Measurements from ENCODE around the gene DOK5.
"Not testable (repeated sequence)": the region's sequence is repeated elsewhere in the genome, so short reads cannot be mapped to it uniquely, and the experiment has no call there.

DOK5 gene

DNA sequence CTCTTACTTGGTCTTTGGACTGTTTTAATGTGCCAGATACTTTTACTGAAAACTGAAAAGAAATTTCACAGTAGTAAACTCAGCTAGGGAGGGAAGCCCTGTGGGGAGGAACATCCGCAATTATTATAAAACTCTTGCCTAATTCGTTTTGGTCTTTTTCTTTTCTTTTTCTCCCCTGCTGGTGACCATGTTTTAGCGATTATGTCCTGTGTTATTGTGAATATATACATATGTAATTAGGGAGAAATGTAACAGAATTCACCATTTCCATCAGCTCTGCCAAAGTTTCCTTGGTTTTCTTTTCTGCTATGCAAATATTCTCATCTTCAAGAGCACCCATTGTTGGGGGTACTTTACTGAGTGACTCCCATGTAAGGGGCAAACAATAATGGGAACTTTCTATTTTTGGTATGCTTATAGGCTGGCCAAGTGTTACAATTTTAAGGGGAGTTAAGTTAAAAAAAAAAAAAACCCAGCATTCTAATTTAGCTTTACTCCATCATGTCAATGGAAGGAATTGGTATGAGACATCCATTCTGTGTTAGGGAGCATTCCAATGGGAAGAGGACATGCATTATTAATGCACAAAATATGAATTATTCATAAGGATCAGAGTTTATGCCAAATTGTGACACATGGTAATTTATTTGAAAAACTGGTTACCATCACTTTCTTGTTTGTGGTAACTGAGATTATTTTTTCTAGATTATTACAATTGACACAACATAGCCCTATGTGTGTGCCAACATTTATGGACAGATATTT, 2.0 kb downstream of the DOK5 start:
- no peak for TF ChIP-seq ZFX (IDR thresholded peaks at IDR 0.05)
- TF ChIP-seq, protein P1, sequence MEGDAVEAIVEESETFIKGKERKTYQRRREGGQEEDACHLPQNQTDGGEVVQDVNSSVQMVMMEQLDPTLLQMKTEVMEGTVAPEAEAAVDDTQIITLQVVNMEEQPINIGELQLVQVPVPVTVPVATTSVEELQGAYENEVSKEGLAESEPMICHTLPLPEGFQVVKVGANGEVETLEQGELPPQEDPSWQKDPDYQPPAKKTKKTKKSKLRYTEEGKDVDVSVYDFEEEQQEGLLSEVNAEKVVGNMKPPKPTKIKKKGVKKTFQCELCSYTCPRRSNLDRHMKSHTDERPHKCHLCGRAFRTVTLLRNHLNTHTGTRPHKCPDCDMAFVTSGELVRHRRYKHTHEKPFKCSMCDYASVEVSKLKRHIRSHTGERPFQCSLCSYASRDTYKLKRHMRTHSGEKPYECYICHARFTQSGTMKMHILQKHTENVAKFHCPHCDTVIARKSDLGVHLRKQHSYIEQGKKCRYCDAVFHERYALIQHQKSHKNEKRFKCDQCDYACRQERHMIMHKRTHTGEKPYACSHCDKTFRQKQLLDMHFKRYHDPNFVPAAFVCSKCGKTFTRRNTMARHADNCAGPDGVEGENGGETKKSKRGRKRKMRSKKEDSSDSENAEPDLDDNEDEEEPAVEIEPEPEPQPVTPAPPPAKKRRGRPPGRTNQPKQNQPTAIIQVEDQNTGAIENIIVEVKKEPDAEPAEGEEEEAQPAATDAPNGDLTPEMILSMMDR (conservative IDR thresholded peaks at IDR 0.05), result no peak
- no peak overlapping the region for H3K27ac ChIP-seq

DNA sequence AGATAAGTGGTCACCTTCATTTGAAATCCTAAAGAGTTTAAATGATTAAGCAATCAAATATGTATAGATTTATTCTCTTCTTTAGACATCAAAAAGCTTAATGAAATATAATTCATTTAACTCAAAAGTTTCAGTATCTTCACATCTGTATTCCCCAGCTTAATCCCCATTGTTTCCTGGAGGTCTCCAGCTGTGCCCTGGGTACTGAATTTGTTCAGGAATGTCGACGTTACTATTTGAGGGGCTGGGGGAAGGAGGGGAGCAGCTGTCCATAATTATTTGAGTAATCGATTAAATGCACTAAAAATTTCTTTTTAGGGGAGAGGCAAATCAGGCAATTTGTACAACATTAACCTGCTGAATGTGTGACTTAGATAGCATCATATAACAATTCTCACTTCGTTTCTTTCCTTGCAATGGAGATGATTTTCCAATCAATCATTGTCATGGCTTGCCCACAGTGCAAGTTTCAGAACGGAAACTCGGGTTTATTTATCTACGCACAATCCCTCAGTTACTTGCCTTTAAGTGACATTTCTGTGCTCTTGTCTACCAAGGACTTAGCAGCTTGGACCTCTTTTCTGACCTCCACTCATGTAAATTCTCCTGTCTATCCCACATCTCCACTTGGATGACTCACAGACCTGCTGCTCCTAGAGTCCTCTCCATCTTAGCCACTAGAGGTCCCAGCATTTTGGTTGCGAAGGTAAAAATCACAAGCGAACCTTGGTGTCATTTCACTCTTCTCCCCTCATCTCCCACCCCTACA, 3.9 kb downstream of the DOK5 start:
- TF ChIP-seq, protein P1 (conservative IDR thresholded peaks at IDR 0.05), result peak; percentile 55
- no peak for TF ChIP-seq ZFX (IDR thresholded peaks at IDR 0.05)
- H3K27ac ChIP-seq, result no peak overlapping the region

DNA sequence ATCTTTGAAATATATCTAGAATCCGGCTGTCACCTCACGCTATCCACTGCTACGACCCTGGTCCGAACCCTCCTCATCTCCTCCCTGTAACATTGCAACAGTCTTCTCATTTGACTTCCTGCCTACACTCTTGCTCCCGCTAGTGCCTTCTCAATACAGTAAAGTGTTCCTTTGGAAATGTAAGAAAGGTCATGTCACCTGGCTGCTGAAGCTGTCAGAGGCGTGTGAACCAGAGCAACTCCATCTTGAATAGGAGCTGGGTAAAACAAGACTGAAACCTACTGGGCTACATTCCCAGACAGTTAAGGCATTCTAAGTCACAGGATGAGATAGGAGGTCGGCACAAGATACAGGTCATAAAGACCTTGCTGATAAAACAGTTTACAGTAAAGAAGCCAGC, 4.5 kb downstream of the DOK5 start:
- TF ChIP-seq, protein P1 (conservative IDR thresholded peaks at IDR 0.05), result peak; percentile 36
- not testable (repeated sequence) for H3K27ac ChIP-seq

DNA sequence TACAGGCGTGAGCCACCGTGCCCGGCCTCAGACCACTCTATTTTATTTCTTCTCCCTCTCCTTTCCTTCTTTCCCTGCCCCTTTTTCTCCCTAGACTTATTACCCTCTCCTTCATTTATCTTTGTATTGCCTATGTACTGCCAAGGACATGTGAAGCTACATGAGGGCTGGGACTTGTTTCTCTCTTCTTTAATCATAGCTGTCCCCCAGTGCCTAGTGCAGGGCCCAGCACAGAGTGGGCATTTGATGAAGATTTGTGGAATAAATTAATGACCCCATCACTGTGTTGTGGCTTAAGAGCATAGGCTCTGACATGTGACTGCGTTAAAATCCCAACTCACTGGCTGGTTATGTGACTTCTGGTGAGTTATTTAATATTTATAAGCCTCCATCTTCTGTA, 6.0 kb downstream of the DOK5 start:
- TF ChIP-seq, protein P1 (conservative IDR thresholded peaks at IDR 0.05), result no peak
- no peak for TF ChIP-seq ZFX (IDR thresholded peaks at IDR 0.05)
- no peak overlapping the region for H3K27ac ChIP-seq

DNA sequence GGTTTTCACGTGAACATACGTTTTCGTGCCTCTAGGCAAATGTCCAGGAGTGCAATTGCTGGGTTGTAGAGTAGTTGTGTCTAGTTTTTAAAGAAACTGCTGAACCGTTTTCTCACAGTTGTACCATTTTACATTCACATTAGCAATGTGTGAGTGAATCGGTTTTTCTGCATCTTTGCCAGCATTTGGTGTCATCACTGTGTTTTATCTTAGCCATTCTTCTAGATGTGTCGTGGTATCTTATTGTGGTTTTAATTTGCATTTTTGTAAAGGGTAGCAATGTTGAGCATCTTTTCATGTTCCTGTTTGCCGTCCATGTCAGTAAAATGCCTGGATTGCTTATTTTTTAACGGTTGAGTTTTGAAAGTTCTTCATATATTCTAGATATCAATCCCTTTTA, 10.2 kb downstream of the DOK5 start:
- H3K27ac ChIP-seq, result no peak overlapping the region

DNA sequence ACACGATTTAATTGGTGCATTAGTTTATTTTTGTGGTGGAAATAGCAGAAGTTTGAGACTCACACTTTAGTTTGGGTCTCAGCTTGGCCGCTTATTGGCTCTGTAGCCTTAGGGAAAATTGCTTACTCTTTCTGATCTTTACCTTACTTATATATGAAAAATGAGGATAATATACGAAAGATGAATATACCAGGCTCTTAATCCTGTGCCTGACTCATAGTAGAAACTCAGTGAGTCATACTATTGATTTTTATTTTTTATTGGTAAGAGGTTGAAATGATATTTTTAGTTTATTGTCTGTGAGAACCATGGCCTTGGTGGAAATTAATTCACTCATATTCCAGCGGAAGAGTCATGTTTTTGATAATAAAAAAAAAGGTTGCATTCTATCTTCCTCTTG, 11.2 kb downstream of the DOK5 start:
- H3K27ac ChIP-seq, result no peak overlapping the region
- TF ChIP-seq, protein P1 (conservative IDR thresholded peaks at IDR 0.05), result no peak
- no peak for TF ChIP-seq ZFX (IDR thresholded peaks at IDR 0.05)

More for the DNA sequence above, 10.2 kb downstream of the DOK5 start:
- TF ChIP-seq, protein P1 (conservative IDR thresholded peaks at IDR 0.05), result no peak
- no peak for TF ChIP-seq ZFX (IDR thresholded peaks at IDR 0.05)

DNA sequence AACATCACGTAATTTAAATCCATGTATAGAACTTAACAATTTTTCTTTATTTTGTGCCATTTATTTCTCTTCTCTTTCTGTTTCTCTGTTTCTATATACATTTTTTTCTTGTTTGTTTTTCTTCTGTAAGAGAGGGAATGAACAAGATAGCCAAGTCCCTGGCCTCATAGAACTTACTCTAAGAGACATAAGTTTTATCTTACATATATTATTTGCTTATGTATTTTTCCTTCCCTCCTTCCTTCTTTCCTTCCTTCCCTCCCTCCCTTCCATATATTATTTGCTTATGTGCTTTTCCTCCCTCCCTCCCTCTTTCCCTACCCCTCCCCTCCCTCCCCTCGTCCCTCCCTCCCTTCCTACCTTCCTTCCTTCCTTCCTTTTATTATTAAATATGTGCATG, 13.0 kb downstream of the DOK5 start:
- H3K27ac ChIP-seq, result no peak overlapping the region
- TF ChIP-seq, protein P1 (conservative IDR thresholded peaks at IDR 0.05), result no peak
- no peak for TF ChIP-seq ZFX (IDR thresholded peaks at IDR 0.05)
